GM19099 (cell line): ENCODE measurements around the gene GUCY1A1.
A peak's percentile ranks its signal among the peaks of the same experiment; 100 is the strongest.

Experiments
- POLR2A ChIP-seq: IDR thresholded peaks from 3 replicates; pipeline ENCODE4 v1.6.1; 2011; ENCODE audit warnings: low read depth; ENCODE audit not compliant: insufficient read length; ENCODE audit errors: extremely low read depth

The GUCY1A1 gene

GRCh38 chr4:155646001-155646400, 20.6 kb upstream of the GUCY1A1 start:
- no peak for TF ChIP-seq POLR2A

- no peak for TF ChIP-seq POLR2A
Observed at GRCh38 chr4:155653052-155653451, 13.6 kb upstream of the GUCY1A1 start.

GRCh38 chr4:155656025-155656424, 10.6 kb upstream of the GUCY1A1 start:
- no peak for TF ChIP-seq POLR2A

GRCh38 chr4:155657169-155657568, 9.5 kb upstream of the GUCY1A1 start:
- TF ChIP-seq POLR2A: no peak

- TF ChIP-seq POLR2A: no peak
Observed at GRCh38 chr4:155657985-155658680, 8.5 kb upstream of the GUCY1A1 start.

GRCh38 chr4:155658681-155659064, 8.0 kb upstream of the GUCY1A1 start:
- no peak for TF ChIP-seq POLR2A

GRCh38 chr4:155659176-155659575, 7.5 kb upstream of the GUCY1A1 start:
- no peak for TF ChIP-seq POLR2A

- no peak for TF ChIP-seq POLR2A
Observed at GRCh38 chr4:155660436-155660835, 6.2 kb upstream of the GUCY1A1 start.

- TF ChIP-seq POLR2A: no peak
Observed at GRCh38 chr4:155665054-155665453, 1.6 kb upstream of the GUCY1A1 start.

- TF ChIP-seq POLR2A: peak; percentile 27
Observed at GRCh38 chr4:155667222-155667567, 547 bp downstream of the GUCY1A1 start.

GRCh38 chr4:155667568-155668511, 1.2 kb downstream of the GUCY1A1 start:
- TF ChIP-seq POLR2A: peak; percentile 16

- TF ChIP-seq POLR2A: no peak
Observed at GRCh38 chr4:155668707-155669220, 2.1 kb downstream of the GUCY1A1 start.

GRCh38 chr4:155672342-155672741, 5.7 kb downstream of the GUCY1A1 start:
- no peak for TF ChIP-seq POLR2A

GRCh38 chr4:155673453-155673979, 6.9 kb downstream of the GUCY1A1 start:
- no peak for TF ChIP-seq POLR2A

GRCh38 chr4:155674669-155675071, 8.0 kb downstream of the GUCY1A1 start:
- TF ChIP-seq POLR2A: no peak

- TF ChIP-seq POLR2A: no peak
Observed at GRCh38 chr4:155675709-155676429, 9.2 kb downstream of the GUCY1A1 start.

GRCh38 chr4:155676430-155676825, 9.8 kb downstream of the GUCY1A1 start:
- no peak for TF ChIP-seq POLR2A
